Trophoblast cell (in vitro differentiated cells and primary cell): ENCODE data around the gene PLA2G2D.

Source experiments
- DNase-seq, 2 donors: peaks; one replicate each; pipeline ENCODE4 v3.0.0-alpha.2; 2016
- H2AFZ ChIP-seq: 2 replicates; pipeline ENCODE4 v1.6.1; 2013; ENCODE audit warnings: low read length, moderate library complexity, mild to moderate bottlenecking; ENCODE audit not compliant: insufficient read depth, poor library complexity
- H2AK5ac ChIP-seq: 2 replicates; pipeline ENCODE4 v1.6.1; 2013; ENCODE audit warnings: mild to moderate bottlenecking, low read length
- H2BK120ac ChIP-seq: 2 replicates; pipeline ENCODE4 v1.6.1; 2013; ENCODE audit warnings: low read length, mild to moderate bottlenecking, moderate library complexity; ENCODE audit not compliant: insufficient read depth, poor library complexity
- H2BK12ac ChIP-seq: 2 replicates; pipeline ENCODE4 v1.6.1; 2013; ENCODE audit warnings: mild to moderate bottlenecking, low read length, moderate library complexity
- H2BK5ac ChIP-seq: 2 replicates; pipeline ENCODE4 v1.6.1; 2013; ENCODE audit warnings: low read length, low read depth, moderate library complexity, mild to moderate bottlenecking; ENCODE audit not compliant: poor library complexity
- H3K14ac ChIP-seq: 2 replicates; pipeline ENCODE4 v1.6.1; 2013; ENCODE audit warnings: mild to moderate bottlenecking, low read length
- H3K18ac ChIP-seq: 2 replicates; pipeline ENCODE4 v1.6.1; 2013; ENCODE audit warnings: mild to moderate bottlenecking, low read length
- H3K23ac ChIP-seq: 2 replicates; pipeline ENCODE4 v1.6.1; 2013; ENCODE audit warnings: low read length
- H3K27ac ChIP-seq: 2 replicates; pipeline ENCODE4 v1.5.1; 2013; ENCODE audit warnings: low read depth, mild to moderate bottlenecking, inconsistent platforms, low read length, moderate library complexity
- H3K27me3 ChIP-seq: 2 replicates; pipeline ENCODE4 v1.6.1; 2013; ENCODE audit warnings: inconsistent platforms, mild to moderate bottlenecking, low read length, moderate library complexity; ENCODE audit not compliant: insufficient read depth
- H3K36me3 ChIP-seq, 2 experiments: 1 replicate in 1 of 2; 2 replicates in 1 of 2; pipeline ENCODE4 v1.6.1; 2013; ENCODE audit warnings: low read length in 2 of 2, mild to moderate bottlenecking in 2 of 2, moderate library complexity in 1 of 2; ENCODE audit not compliant: insufficient read depth in 2 of 2, control insufficient read depth in 1 of 2
- H3K4ac ChIP-seq: 2 replicates; pipeline ENCODE4 v1.6.1; 2013; ENCODE audit warnings: low read depth, mild to moderate bottlenecking, low read length, moderate library complexity
- H3K4me1 ChIP-seq, 2 experiments: 1 replicate in 1 of 2; 2 replicates in 1 of 2; pipeline ENCODE4 v1.6.1; 2013; ENCODE audit warnings: low read length in 2 of 2, mild to moderate bottlenecking in 2 of 2, moderate library complexity in 1 of 2; ENCODE audit not compliant: insufficient read depth in 2 of 2, control insufficient read depth in 1 of 2
- H3K4me2 ChIP-seq: 2 replicates; pipeline ENCODE4 v1.6.1; 2013; ENCODE audit warnings: inconsistent platforms, mild to moderate bottlenecking, low read length, moderate library complexity
- H3K4me3 ChIP-seq: 2 replicates; pipeline ENCODE4 v1.5.1; 2013; ENCODE audit warnings: mild to moderate bottlenecking, low read depth, low read length, inconsistent platforms
- H3K79me1 ChIP-seq: one replicate; pipeline ENCODE4 v1.6.1; 2013; ENCODE audit warnings: low read length
- H3K79me2 ChIP-seq: 2 replicates; pipeline ENCODE4 v1.6.1; 2013; ENCODE audit warnings: low read length, mild to moderate bottlenecking; ENCODE audit not compliant: control insufficient read depth, insufficient read depth, poor library complexity
- H3K9ac ChIP-seq: 2 replicates; pipeline ENCODE4 v1.6.1; 2013; ENCODE audit warnings: mild to moderate bottlenecking, low read length
- H3K9me3 ChIP-seq: 2 replicates; pipeline ENCODE4 v1.6.1; 2013; ENCODE audit warnings: low read depth, mild to moderate bottlenecking, control low read depth, inconsistent platforms, low read length; ENCODE audit not compliant: insufficient read depth
- H4K12ac ChIP-seq: 2 replicates; pipeline ENCODE4 v1.6.1; 2013; ENCODE audit warnings: low read depth, mild to moderate bottlenecking, low read length, moderate library complexity
- H4K8ac ChIP-seq: 2 replicates; pipeline ENCODE4 v1.6.1; 2013; ENCODE audit warnings: low read depth, mild to moderate bottlenecking, low read length, moderate library complexity
- H4K91ac ChIP-seq: one replicate; pipeline ENCODE4 v1.6.1; 2013; ENCODE audit warnings: low read depth, mild to moderate bottlenecking, low read length, moderate library complexity
- WGBS: extraction: QIAGEN DNeasy Blood & Tissue Kit; methylation state at CpG from one replicate; pipeline ENCODE4 v1.1.7; 2013; ENCODE audit warnings: missing lambda C conversion rate; ENCODE audit not compliant: insufficient read length, insufficient coverage; ENCODE audit errors: extremely low coverage; 5-methylcytosine and 5-hydroxymethylcytosine counted together

PLA2G2D gene

GRCh38 chr1:20150969-20151368 is 31.6 kb upstream of the PLA2G2D start:
- Histone ChIP-seq H3K79me2 (no peaks in the 10 kb centered on the region), H3K36me3 (no peaks in the 10 kb centered on the region), H3K9me3 (peaks cover 3% of the 10 kb centered on the region), H2AK5ac (no peak overlapping the region), H3K4ac (no peak overlapping the region), H3K79me1 (no peaks in the 10 kb centered on the region), H2AFZ (no peak overlapping the region), H4K12ac (no peak overlapping the region), H3K4me3 (no peak overlapping the region), H2BK5ac (no peak overlapping the region), H3K4me1 (peaks cover 0 to 6% of the 10 kb centered on the region in 2 experiments), H4K8ac (no peak overlapping the region), H3K14ac (no peak overlapping the region), H4K91ac (no peak overlapping the region), H3K18ac (no peak overlapping the region), H3K23ac (no peak overlapping the region), H3K27ac (no peak overlapping the region), H3K27me3 (no peaks in the 10 kb centered on the region), H2BK12ac (no peak overlapping the region), H2BK120ac (no peak overlapping the region), H3K9ac (peak overlapping the region; percentile 49), H3K4me2 (no peak overlapping the region)
- no CpG with 5 or more reads among the region's 6 CpGs for WGBS
- no peak for DNase-seq

GRCh38 chr1:20150326-20150705 is 31.0 kb upstream of the PLA2G2D start:
- H3K14ac ChIP-seq = no peak overlapping the region
- H2AFZ ChIP-seq = no peak overlapping the region
- H2BK12ac ChIP-seq = no peak overlapping the region
- H3K27ac ChIP-seq = no peak overlapping the region
- H4K91ac ChIP-seq = no peak overlapping the region
- H3K4me1 ChIP-seq = peaks cover 0 to 6% of the 10 kb centered on the region in 2 experiments
- no peak overlapping the region for H4K8ac ChIP-seq
- H3K23ac ChIP-seq = no peak overlapping the region
- no peak overlapping the region for H2AK5ac ChIP-seq
- no peak overlapping the region for H2BK120ac ChIP-seq
- no peak for DNase-seq
- no peak overlapping the region for H3K18ac ChIP-seq
- no peaks in the 10 kb centered on the region for H3K79me1 ChIP-seq
- H3K36me3 ChIP-seq = no peaks in the 10 kb centered on the region
- WGBS = no CpG with 5 or more reads among the region's 8 CpGs
- no peak overlapping the region for H3K9ac ChIP-seq
- no peak overlapping the region for H3K4me2 ChIP-seq
- no peak overlapping the region for H3K4ac ChIP-seq
- peaks cover 3% of the 10 kb centered on the region for H3K9me3 ChIP-seq
- no peaks in the 10 kb centered on the region for H3K79me2 ChIP-seq
- H2BK5ac ChIP-seq = no peak overlapping the region
- no peaks in the 10 kb centered on the region for H3K27me3 ChIP-seq
- no peak overlapping the region for H4K12ac ChIP-seq
- H3K4me3 ChIP-seq = no peak overlapping the region

- Histone ChIP-seq H3K79me1 (no peaks in the 10 kb centered on the region), H3K9ac (no peak overlapping the region), H3K27me3 (no peaks in the 10 kb centered on the region), H2BK12ac (no peak overlapping the region), H4K12ac (no peak overlapping the region), H3K4me2 (no peak overlapping the region), H3K36me3 (no peaks in the 10 kb centered on the region), H2BK120ac (no peak overlapping the region), H4K91ac (no peak overlapping the region), H3K23ac (no peak overlapping the region), H3K4me1 (peaks cover 0 to 6% of the 10 kb centered on the region in 2 experiments), H2AFZ (no peak overlapping the region), H2AK5ac (no peak overlapping the region), H3K9me3 (peaks cover 3% of the 10 kb centered on the region), H4K8ac (no peak overlapping the region), H2BK5ac (no peak overlapping the region), H3K79me2 (no peaks in the 10 kb centered on the region), H3K14ac (no peak overlapping the region), H3K27ac (no peak overlapping the region), H3K4me3 (no peak overlapping the region), H3K18ac (no peak overlapping the region), H3K4ac (no peak overlapping the region)
- no peak for DNase-seq
- no CpG with 5 or more reads among the region's 27 CpGs for WGBS
Measured at GRCh38 chr1:20149601-20150325, 30.4 kb upstream of the PLA2G2D start.

- H3K4me2 ChIP-seq = no peak overlapping the region
- H3K23ac ChIP-seq = no peak overlapping the region
- H2BK120ac ChIP-seq = no peak overlapping the region
- no peak overlapping the region for H3K4ac ChIP-seq
- H4K91ac ChIP-seq = no peak overlapping the region
- no peak for DNase-seq
- H3K27me3 ChIP-seq = no peaks in the 10 kb centered on the region
- no peak overlapping the region for H4K12ac ChIP-seq
- peaks cover 0 to 5% of the 10 kb centered on the region in 2 experiments for H3K4me1 ChIP-seq
- no peak overlapping the region for H3K27ac ChIP-seq
- no peaks in the 10 kb centered on the region for H3K79me2 ChIP-seq
- H3K14ac ChIP-seq = no peak overlapping the region
- no peak overlapping the region for H2AK5ac ChIP-seq
- no peak overlapping the region for H3K4me3 ChIP-seq
- no peak overlapping the region for H2AFZ ChIP-seq
- H3K36me3 ChIP-seq = no peaks in the 10 kb centered on the region
- H3K9ac ChIP-seq = no peak overlapping the region
- H2BK12ac ChIP-seq = no peak overlapping the region
- no peak overlapping the region for H2BK5ac ChIP-seq
- no CpG with 5 or more reads among the region's 13 CpGs for WGBS
- no peaks in the 10 kb centered on the region for H3K79me1 ChIP-seq
- H4K8ac ChIP-seq = no peak overlapping the region
- peaks cover 3% of the 10 kb centered on the region for H3K9me3 ChIP-seq
- no peak overlapping the region for H3K18ac ChIP-seq
Measured at GRCh38 chr1:20148571-20149500, 29.5 kb upstream of the PLA2G2D start.
